CD4-positive, alpha-beta T cell (primary cell): Measurements from ENCODE around the gene GNAQ. TPM values are rescaled to one million over a fixed set of nuclear protein-coding genes. Genes with fewer than 3 reads are reported as not detected.

Source experiments
- ATAC-seq: fragments of 200-7000 bp; cut with Tn5 transposase; one replicate; pipeline ENCODE4 v1.10.0; 2022; ENCODE audit warnings: mild to moderate bottlenecking; ENCODE audit not compliant: poor library complexity
- CTCF ChIA-PET: fragments of 350-600 bp; sonication (Branson Sonifier 250); formaldehyde crosslinking; loops from one replicate; lab custom pipeline; 2021; ENCODE audit warnings: antibody characterized with exemption, inconsistent platforms; lab: Charles Lee
- POLR2A ChIA-PET: fragments of 350-600 bp; sonication (Branson Sonifier 250); formaldehyde crosslinking; loops from one replicate; lab custom pipeline; 2021; ENCODE audit warnings: antibody characterized with exemption, inconsistent platforms; lab: Charles Lee
- DNase-seq, 14 experiments: peaks; one replicate each; pipeline ENCODE4 v3.0.0-alpha.2; 2013 to 2020; ENCODE audit warnings: mixed read lengths in 2 of 14
- H3K27ac ChIP-seq, 2 donors: one replicate each; pipeline versions ENCODE4 v1.5.1 to v1.7.0; 2013; ENCODE audit warnings: low read length in 2 of 2, low read depth in 1 of 2, mild to moderate bottlenecking in 1 of 2
- H3K27me3 ChIP-seq, 2 experiments: 1 replicate in 1 of 2; 2 replicates in 1 of 2; pipeline versions ENCODE4 v1.6.1 to v1.7.0; 2013; ENCODE audit warnings: low read length in 2 of 2, control low read depth in 1 of 2, mild to moderate bottlenecking in 1 of 2, moderate library complexity in 1 of 2; ENCODE audit not compliant: insufficient read depth in 2 of 2, control insufficient read depth in 1 of 2
- H3K36me3 ChIP-seq: one replicate; pipeline ENCODE4 v1.6.1; 2013; ENCODE audit warnings: low read length, control low read depth; ENCODE audit not compliant: insufficient read depth
- H3K4me1 ChIP-seq: one replicate; pipeline ENCODE4 v1.6.1; 2013; ENCODE audit warnings: low read length, control low read depth; ENCODE audit not compliant: insufficient read depth
- H3K4me3 ChIP-seq: one replicate; pipeline ENCODE4 v1.5.1; 2013; ENCODE audit warnings: mild to moderate bottlenecking, low read length, moderate library complexity
- H3K9me3 ChIP-seq, 2 experiments: 1 replicate in 1 of 2; 2 replicates in 1 of 2; pipeline versions ENCODE4 v1.6.1 to v1.7.0; 2013; ENCODE audit warnings: low read length in 2 of 2, mild to moderate bottlenecking in 2 of 2, control low read depth in 1 of 2, moderate library complexity in 1 of 2; ENCODE audit not compliant: control insufficient read depth in 1 of 2, insufficient read depth in 1 of 2
- H3K27ac Mint-ChIP-seq: one replicate; pipeline ENCODE4 v1.8.0; 2020; ENCODE audit warnings: mixed read lengths
- H3K27me3 Mint-ChIP-seq: one replicate; pipeline ENCODE4 v1.8.0; 2021; ENCODE audit warnings: mixed read lengths
- H3K36me3 Mint-ChIP-seq: one replicate; pipeline ENCODE4 v1.8.0; 2021; ENCODE audit warnings: low read depth, mixed read lengths
- H3K4me1 Mint-ChIP-seq: one replicate; pipeline ENCODE4 v1.8.0; 2021; ENCODE audit warnings: low read depth, mixed read lengths
- H3K4me3 Mint-ChIP-seq: one replicate; pipeline ENCODE4 v1.8.0; 2020; ENCODE audit warnings: mild to moderate bottlenecking, mixed read lengths
- H3K9me3 Mint-ChIP-seq: one replicate; pipeline ENCODE4 v1.8.0; 2020; ENCODE audit warnings: mixed read lengths
- CTCF ChIP-seq: fragments of 200-600 bp; IDR thresholded peaks from one replicate; pipeline ENCODE4 v1.8.0; 2022; ENCODE audit warnings: antibody characterized with exemption, mild to moderate bottlenecking
- intact Hi-C, 2 experiments: fragments of 100-400 bp; cut with DNase I in 1 of 2; cut with micrococcal nuclease in 1 of 2; formaldehyde crosslinking; loops; one replicate each; pipeline versions ENCODE4 v1.15.1 to v1.9.0; 2023 to 2025; cut with DNase I, micrococcal nuclease
- total RNA-seq, 174 experiments: library from RNA in 2 of 174; stranded (reverse) in 2 of 174; gene quantifications; one replicate each; pipeline ENCODE4 v1.2.3 and lab custom pipeline; 2021 to 2026

The GNAQ gene
- total RNA-seq, 2 experiments from 2014 or later = 55.5 to 55.9 TPM

GRCh38 chr9:77710965-77711648 is 320.5 kb downstream of the GNAQ start:
- H3K36me3 Mint-ChIP-seq = no peaks in the 10 kb centered on the region
- H3K4me3 ChIP-seq = no peak overlapping the region
- ATAC-seq (no peak), DNase-seq (no peak)
- H3K27ac ChIP-seq = no peak overlapping the region
- no peaks in the 10 kb centered on the region for H3K4me1 Mint-ChIP-seq
- no peaks in the 10 kb centered on the region for H3K4me1 ChIP-seq
- H3K4me3 Mint-ChIP-seq = no peak overlapping the region
- H3K27me3 Mint-ChIP-seq = no peaks in the 10 kb centered on the region
- intact Hi-C loops = no loop called here
- ChIA-PET CTCF (no interaction called here), POLR2A (no interaction called here)
- H3K27ac Mint-ChIP-seq = no peak overlapping the region
- H3K27me3 ChIP-seq = no peaks in the 10 kb centered on the region
- no peaks in the 10 kb centered on the region for H3K36me3 ChIP-seq
- no peak for TF ChIP-seq CTCF
- H3K9me3 ChIP-seq = peaks cover 13 to 14% of the 10 kb centered on the region in 2 experiments
- H3K9me3 Mint-ChIP-seq = peaks cover 27% of the 10 kb centered on the region

GRCh38 chr9:77710316-77710715 is 321.3 kb downstream of the GNAQ start:
- intact Hi-C loops = no loop called here
- H3K9me3 ChIP-seq = peaks cover 13 to 14% of the 10 kb centered on the region in 2 experiments
- ATAC-seq (no peak), DNase-seq (no peak)
- H3K27ac Mint-ChIP-seq = no peak overlapping the region
- no peaks in the 10 kb centered on the region for H3K36me3 ChIP-seq
- H3K27me3 Mint-ChIP-seq = no peaks in the 10 kb centered on the region
- H3K36me3 Mint-ChIP-seq = no peaks in the 10 kb centered on the region
- peaks cover 27% of the 10 kb centered on the region for H3K9me3 Mint-ChIP-seq
- H3K4me3 ChIP-seq = no peak overlapping the region
- H3K27ac ChIP-seq = no peak overlapping the region
- ChIA-PET POLR2A (no interaction called here), CTCF (no interaction called here)
- no peaks in the 10 kb centered on the region for H3K4me1 ChIP-seq
- H3K27me3 ChIP-seq = no peaks in the 10 kb centered on the region
- H3K4me1 Mint-ChIP-seq = no peaks in the 10 kb centered on the region
- no peak overlapping the region for H3K4me3 Mint-ChIP-seq
- TF ChIP-seq CTCF = no peak

GRCh38 chr9:77708064-77708815 is 323.4 kb downstream of the GNAQ start:
- H3K4me3 Mint-ChIP-seq = no peak overlapping the region
- CTCF ChIA-PET = no interaction called here
- intact Hi-C loops = no loop called here

More at GRCh38 chr9:77708064-77708815, 323.4 kb downstream of the GNAQ start:
- no peak overlapping the region for H3K27ac Mint-ChIP-seq
- peaks cover 4% of the 10 kb centered on the region for H3K27me3 Mint-ChIP-seq
- no peaks in the 10 kb centered on the region for H3K36me3 Mint-ChIP-seq
- H3K4me1 Mint-ChIP-seq = no peaks in the 10 kb centered on the region
- Histone ChIP-seq H3K27ac (no peak overlapping the region), H3K4me1 (no peaks in the 10 kb centered on the region), H3K36me3 (no peaks in the 10 kb centered on the region), H3K27me3 (no peaks in the 10 kb centered on the region), H3K9me3 (peaks cover 14 to 18% of the 10 kb centered on the region in 2 experiments), H3K4me3 (no peak overlapping the region)
- peaks cover 31% of the 10 kb centered on the region for H3K9me3 Mint-ChIP-seq
- POLR2A ChIA-PET = no interaction called here
- DNase-seq (no peak), ATAC-seq (no peak)
- no peak for TF ChIP-seq CTCF
